Measurements from ENCODE around the gene EVA1A. TPM values are rescaled to one million over a fixed set of nuclear protein-coding genes. Genes with fewer than 3 reads are reported as not detected.

The EVA1A gene
- polyA plus RNA-seq, 3 donors = not detected

GRCh38 chr2:75596784-75597183, 36.0 kb upstream of the EVA1A start:
- Mint-ChIP-seq H3K9me3 (peaks cover 0 to 12% (median 6%) of the 10 kb centered on the region in 7 donors), H3K27ac (no peak overlapping the region), H3K4me1 (no peaks in the 10 kb centered on the region), H3K27me3 (ENCODE audit: low read depth in 3 of 3) (peaks cover 3 to 8% (median 4%) of the 10 kb centered on the region in 3 donors), H3K4me3 (no peak overlapping the region), H3K36me3 (no peaks in the 10 kb centered on the region)
- H3K27me3 ChIP-seq (ENCODE audit: control insufficient read depth in 2 of 2, insufficient read depth in 2 of 2, low read length in 2 of 2) = no peaks in the 10 kb centered on the region
- no peaks in the 10 kb centered on the region for H3K4me1 ChIP-seq (ENCODE audit: control insufficient read depth in 1 of 2, insufficient read depth in 2 of 2, low read length in 2 of 2)
- H4K20me1 ChIP-seq (ENCODE audit: insufficient read depth, low read length) = no peaks in the 10 kb centered on the region
- WGBS (ENCODE audit: insufficient coverage) = 75% methylated on average over 1 of the region's 4 CpGs
- no peak overlapping the region for H3K27ac ChIP-seq (ENCODE audit: low read depth in 1 of 2, low read length in 2 of 2)
- H3K9me3 ChIP-seq (replicated peaks in 1 of 2; ENCODE audit: control insufficient read depth in 1 of 2, insufficient read depth in 1 of 2, low read length in 2 of 2) = peaks cover 0 to 6% of the 10 kb centered on the region in 2 donors
- TF ChIP-seq, protein P1, sequence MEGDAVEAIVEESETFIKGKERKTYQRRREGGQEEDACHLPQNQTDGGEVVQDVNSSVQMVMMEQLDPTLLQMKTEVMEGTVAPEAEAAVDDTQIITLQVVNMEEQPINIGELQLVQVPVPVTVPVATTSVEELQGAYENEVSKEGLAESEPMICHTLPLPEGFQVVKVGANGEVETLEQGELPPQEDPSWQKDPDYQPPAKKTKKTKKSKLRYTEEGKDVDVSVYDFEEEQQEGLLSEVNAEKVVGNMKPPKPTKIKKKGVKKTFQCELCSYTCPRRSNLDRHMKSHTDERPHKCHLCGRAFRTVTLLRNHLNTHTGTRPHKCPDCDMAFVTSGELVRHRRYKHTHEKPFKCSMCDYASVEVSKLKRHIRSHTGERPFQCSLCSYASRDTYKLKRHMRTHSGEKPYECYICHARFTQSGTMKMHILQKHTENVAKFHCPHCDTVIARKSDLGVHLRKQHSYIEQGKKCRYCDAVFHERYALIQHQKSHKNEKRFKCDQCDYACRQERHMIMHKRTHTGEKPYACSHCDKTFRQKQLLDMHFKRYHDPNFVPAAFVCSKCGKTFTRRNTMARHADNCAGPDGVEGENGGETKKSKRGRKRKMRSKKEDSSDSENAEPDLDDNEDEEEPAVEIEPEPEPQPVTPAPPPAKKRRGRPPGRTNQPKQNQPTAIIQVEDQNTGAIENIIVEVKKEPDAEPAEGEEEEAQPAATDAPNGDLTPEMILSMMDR (IDR thresholded peaks at IDR 0.05) = no peak
- H3K36me3 ChIP-seq (replicated peaks in 1 of 2; ENCODE audit: control insufficient read depth in 1 of 2, insufficient read depth in 2 of 2, low read length in 2 of 2) = no peaks in the 10 kb centered on the region
- no peak overlapping the region for H3K4me2 ChIP-seq (replicated peaks; ENCODE audit: extremely low read depth, low read length, poor library complexity, severe bottlenecking)
- H3K4me3 ChIP-seq (replicated peaks in 1 of 3; ENCODE audit: low read depth in 2 of 3, low read length in 3 of 3) = no peak overlapping the region
- DNase-seq = no peak
- no peak overlapping the region for H2AFZ ChIP-seq (ENCODE audit: insufficient read depth, low read depth, low read length, poor library complexity, severe bottlenecking)
- intact Hi-C loops (cut with micrococcal nuclease) = no loop called here
- no peaks in the 10 kb centered on the region for H3K79me2 ChIP-seq (ENCODE audit: insufficient read depth, low read length)
- H3K9ac ChIP-seq (ENCODE audit: insufficient read depth, low read length, poor library complexity, severe bottlenecking) = no peak overlapping the region

- Histone ChIP-seq H3K27ac (ENCODE audit: low read depth in 1 of 2, low read length in 2 of 2) (no peak overlapping the region), H3K36me3 (replicated peaks in 1 of 2; ENCODE audit: control insufficient read depth in 1 of 2, insufficient read depth in 2 of 2, low read length in 2 of 2) (no peaks in the 10 kb centered on the region), H3K4me3 (replicated peaks in 1 of 3; ENCODE audit: low read depth in 2 of 3, low read length in 3 of 3) (no peak overlapping the region), H3K79me2 (ENCODE audit: insufficient read depth, low read length) (no peaks in the 10 kb centered on the region), H3K4me1 (ENCODE audit: control insufficient read depth in 1 of 2, insufficient read depth in 2 of 2, low read length in 2 of 2) (no peaks in the 10 kb centered on the region), H3K9me3 (replicated peaks in 1 of 2; ENCODE audit: control insufficient read depth in 1 of 2, insufficient read depth in 1 of 2, low read length in 2 of 2) (peaks cover 0 to 6% of the 10 kb centered on the region in 2 donors), H3K9ac (ENCODE audit: insufficient read depth, low read length, poor library complexity, severe bottlenecking) (no peak overlapping the region), H3K4me2 (replicated peaks; ENCODE audit: extremely low read depth, low read length, poor library complexity, severe bottlenecking) (no peak overlapping the region), H3K27me3 (ENCODE audit: control insufficient read depth in 2 of 2, insufficient read depth in 2 of 2, low read length in 2 of 2) (no peaks in the 10 kb centered on the region), H4K20me1 (ENCODE audit: insufficient read depth, low read length) (no peaks in the 10 kb centered on the region), H2AFZ (ENCODE audit: insufficient read depth, low read depth, low read length, poor library complexity, severe bottlenecking) (no peak overlapping the region)
- Mint-ChIP-seq H3K4me3 (no peak overlapping the region), H3K9me3 (peaks cover 0 to 14% (median 6%) of the 10 kb centered on the region in 7 donors), H3K36me3 (no peaks in the 10 kb centered on the region), H3K4me1 (no peaks in the 10 kb centered on the region), H3K27me3 (ENCODE audit: low read depth in 3 of 3) (peaks cover 0 to 4% (median 3%) of the 10 kb centered on the region in 3 donors), H3K27ac (no peak overlapping the region)
- TF ChIP-seq, protein P1 (IDR thresholded peaks at IDR 0.05) = no peak
- intact Hi-C loops (cut with micrococcal nuclease) = no loop called here
- no peak for DNase-seq
- WGBS (ENCODE audit: insufficient coverage) = no CpG with 5 or more reads among the region's 1 CpG
Measured at GRCh38 chr2:75595541-75596395, 35.0 kb upstream of the EVA1A start.

Data from CD14-positive monocyte (primary cell).